Measurements from ENCODE around the gene CRB3. TPM values are rescaled to one million over a fixed set of nuclear protein-coding genes. Genes with fewer than 3 reads are reported as not detected.

Gene CRB3
- total and polyA plus RNA-seq, 2 of the 4 experiments (the other 2 are of a cell fraction): not detected

DNA sequence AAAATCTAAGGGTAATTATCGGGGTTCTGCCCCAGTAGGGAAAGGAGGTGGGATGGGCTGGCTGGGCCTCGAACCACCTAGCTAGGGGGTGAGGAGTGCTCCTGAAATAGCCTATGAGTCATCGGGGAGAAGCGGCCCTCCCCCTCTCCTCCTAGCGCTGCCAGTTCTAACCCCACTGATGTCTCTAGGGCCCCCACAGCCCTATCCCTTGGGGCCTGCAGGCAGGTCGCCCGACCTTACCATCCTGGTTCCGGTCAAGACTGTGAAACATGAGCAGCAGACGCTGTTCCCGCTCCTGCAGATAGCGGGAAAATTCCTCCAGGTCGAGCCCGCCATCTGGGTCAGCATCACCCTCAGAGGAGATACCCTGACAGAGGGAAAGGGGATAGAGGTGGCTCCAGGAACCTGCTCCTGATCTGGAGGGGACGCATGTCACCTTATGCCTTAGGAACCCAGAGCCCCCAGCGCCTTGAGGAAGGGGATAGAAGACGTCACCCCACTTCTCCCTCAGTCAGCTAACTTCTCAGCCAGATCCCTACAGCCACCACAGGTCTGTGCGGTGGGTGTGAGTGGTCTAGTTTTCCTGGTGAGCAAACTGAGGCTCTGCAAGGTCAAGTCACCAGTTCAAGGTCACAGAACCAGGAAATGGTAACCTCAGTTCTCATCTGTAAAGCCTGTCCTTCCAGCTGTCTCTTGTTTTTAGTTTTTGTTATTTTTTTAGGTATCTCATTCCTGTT, 5.9 kb upstream of the CRB3 start:
- H2AFZ ChIP-seq (replicated peaks; ENCODE audit: low read length, poor library complexity): no peak overlapping the region
- H2AK9ac ChIP-seq (replicated peaks; ENCODE audit: low read depth, low read length, poor library complexity): peak overlapping the region; percentile 53
- H3K4me1 ChIP-seq (ENCODE audit: control insufficient read depth, insufficient read depth, low read length): peaks cover 3% of the 10 kb centered on the region; the same call in 1 of the 2 replicates
- H3K4ac ChIP-seq (ENCODE audit: low read depth, low read length): no peak overlapping the region
- no peak overlapping the region for H2BK15ac ChIP-seq (ENCODE audit: low read depth, low read length)
- H2BK5ac ChIP-seq (ENCODE audit: low read depth, low read length, poor library complexity, severe bottlenecking): no peak overlapping the region
- no peaks in the 10 kb centered on the region for H4K20me1 ChIP-seq (ENCODE audit: insufficient read depth, low read length)
- no peak overlapping the region for H3K18ac ChIP-seq (ENCODE audit: low read depth, low read length)
- no peak overlapping the region for H4K91ac ChIP-seq (ENCODE audit: insufficient read depth, low read depth, low read length)
- dilution Hi-C loops (cut with HindIII; ENCODE audit: low sequenced_read_pairs, unreplicated experiment) (no loop called here), in situ Hi-C loops (cut with MboI; ENCODE audit: low sequenced_read_pairs) (no loop called here), intact Hi-C loops (cut with micrococcal nuclease) (loop anchor here (10.0 kb wide), 1 partner anchor 663 kb away; the partner anchor contains the start of gene DUS3L)
- no peak overlapping the region for H3K27ac ChIP-seq (ENCODE audit: insufficient read depth, low read length)
- peaks cover 9% of the 10 kb centered on the region for H3K36me3 ChIP-seq (ENCODE audit: control insufficient read depth, insufficient read depth, low read length)
- H2BK20ac ChIP-seq (ENCODE audit: low read depth, low read length): no peak overlapping the region
- ATAC-seq (ENCODE audit: low read depth) (no peak), DNase-seq (no peak)
- CTCF ChIA-PET: interaction anchor here (0.6 kb wide), 1 partner anchor 171 kb away, joined by 4 read pairs; no protein-coding TSS in a partner anchor
- H3K9me3 ChIP-seq (ENCODE audit: control insufficient read depth, insufficient read depth, low read length): peaks cover 10% of the 10 kb centered on the region; the same call in 1 of the 2 replicates
- H3K56ac ChIP-seq (ENCODE audit: extremely low read depth, insufficient read depth, low read length): no peak overlapping the region
- no peak overlapping the region for H2AK5ac ChIP-seq (ENCODE audit: low read depth, low read length)
- H4K8ac ChIP-seq (ENCODE audit: low read depth in 2 of 2, low read length in 2 of 2): no peak overlapping the region
- TF ChIP-seq MAZ (IDR thresholded peaks at IDR 0.05; ENCODE audit: borderline replicate concordance, low read depth, low read length): no peak
- peak; percentile 28; the same call in 1 of the 2 replicates for TF ChIP-seq FOS (IDR thresholded peaks at IDR 0.05; ENCODE audit: low read depth, low read length)
- TF ChIP-seq NFE2L2 (IDR thresholded peaks at IDR 0.05; ENCODE audit: low read depth, low read length): no peak
- no peak overlapping the region for H3K23ac ChIP-seq (ENCODE audit: low read depth, low read length)
- H3K79me1 ChIP-seq (ENCODE audit: low read depth in 1 of 2, low read length in 2 of 2): peaks cover 0 to 3% of the 10 kb centered on the region in 2 experiments; a peak in 1 of 4 replicates
- H3K27me3 ChIP-seq (ENCODE audit: control insufficient read depth, insufficient read depth, low read length): no peaks in the 10 kb centered on the region
- H3K14ac ChIP-seq (replicated peaks; ENCODE audit: low read depth, low read length): no peak overlapping the region
- no CpG with 5 or more reads among the region's 17 CpGs for WGBS, 2 experiments (ENCODE audit: extremely low coverage in 2 of 2, insufficient read length in 1 of 2)
- H4K5ac ChIP-seq (ENCODE audit: low read depth, low read length): no peak overlapping the region
- no peak overlapping the region for H2BK120ac ChIP-seq (ENCODE audit: low read depth, low read length)
- POLR2A ChIA-PET (ENCODE audit: unreplicated experiment): no interaction called here
- no peak overlapping the region for H3K9ac ChIP-seq (ENCODE audit: low read depth, low read length)
- no peak overlapping the region for H3K4me3 ChIP-seq (ENCODE audit: insufficient read depth, low read depth, low read length)
- H3K9me1 ChIP-seq (ENCODE audit: insufficient read depth, low read length): no peaks in the 10 kb centered on the region; the same call in 1 of the 2 replicates
- no peak overlapping the region; the same call in 1 of the 2 replicates for H3K4me2 ChIP-seq (ENCODE audit: low read depth, low read length)
- BruUV-seq (replicated peaks): no TSS peak
